Activated CD8-positive, alpha-beta memory T cell treated with anti-CD3 and anti-CD28 coated beads, Interleukin-2, amount 10 ng/mL, durations not matched to agents 7 days and 5 days (primary cell): ENCODE measurements around the gene CLIC3. TPM values are rescaled to one million over a fixed set of nuclear protein-coding genes. Genes with fewer than 3 reads are reported as not detected.

Source experiments
- ATAC-seq: fragments of 150-1000 bp; cut with Tn5 transposase; one replicate; pipeline ENCODE4 v1.10.0; 2021; ENCODE audit warnings: moderate library complexity
- CTCF ChIA-PET: fragments of 350-600 bp; sonication (Branson Sonifier 250); formaldehyde crosslinking; loops from one replicate; lab custom pipeline; 2021; ENCODE audit warnings: antibody characterized with exemption; lab: Charles Lee
- DNase-seq: peaks from one replicate; pipeline ENCODE4 v3.0.0-alpha.2; 2020
- H3K27ac Mint-ChIP-seq: one replicate; pipeline ENCODE4 v1.8.0; 2021; ENCODE audit warnings: mild to moderate bottlenecking, mixed read lengths
- H3K27me3 Mint-ChIP-seq: one replicate; pipeline ENCODE4 v1.8.0; 2021; ENCODE audit warnings: mixed read lengths
- H3K36me3 Mint-ChIP-seq: one replicate; pipeline ENCODE4 v1.8.0; 2021; ENCODE audit warnings: mild to moderate bottlenecking, mixed read lengths
- H3K4me1 Mint-ChIP-seq: one replicate; pipeline ENCODE4 v1.8.0; 2021; ENCODE audit warnings: mixed read lengths
- H3K4me3 Mint-ChIP-seq: one replicate; pipeline ENCODE4 v1.8.0; 2021; ENCODE audit warnings: mild to moderate bottlenecking, moderate library complexity, mixed read lengths
- H3K9me3 Mint-ChIP-seq: one replicate; pipeline ENCODE4 v1.8.0; 2022; ENCODE audit warnings: low read depth, mixed read lengths
- total RNA-seq, 2 experiments: library from RNA; stranded (reverse); gene quantifications; one replicate each; pipeline ENCODE4 v1.2.3, GENCODE V29; 2021

The CLIC3 gene
- total RNA-seq, 2 experiments from 2014 or later, result 3.8 to 7.8 TPM

DNA sequence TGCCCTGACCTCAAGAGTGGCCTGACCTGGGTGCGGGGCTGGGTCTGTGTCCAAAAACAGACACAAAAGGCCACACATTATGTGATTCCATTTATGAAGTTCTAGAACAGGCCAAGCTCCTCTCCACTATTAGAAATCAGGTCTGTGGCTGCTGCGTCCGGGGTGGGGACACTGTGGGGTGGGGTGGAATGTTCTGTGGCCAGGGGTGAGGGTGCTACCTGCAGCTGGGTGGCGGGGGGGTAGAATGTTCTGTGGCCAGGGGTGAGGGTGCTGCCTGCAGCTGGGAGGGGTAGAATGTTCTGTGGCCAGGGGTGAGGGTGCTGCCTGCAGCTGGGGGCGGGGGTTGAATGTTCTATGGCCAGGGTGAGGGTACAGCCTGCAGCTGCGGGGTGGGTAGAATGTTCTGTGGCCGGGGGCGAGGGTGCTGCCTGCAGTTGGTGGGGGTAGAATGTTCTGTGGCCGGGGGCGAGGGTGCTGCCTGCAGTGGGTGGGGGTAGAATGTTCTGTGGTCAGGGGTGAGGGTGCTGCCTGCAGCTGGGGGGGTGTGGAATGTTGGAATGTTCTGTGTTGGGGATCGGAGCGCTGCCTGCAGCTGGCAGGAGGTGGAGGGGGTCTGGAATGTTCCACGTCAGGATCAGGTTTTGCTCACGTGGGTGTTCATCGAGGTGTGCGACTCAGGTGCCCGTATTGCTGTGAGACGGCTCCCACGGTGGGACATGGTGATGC is 36.0 kb downstream of the CLIC3 start:
- Mint-ChIP-seq H3K27me3 (no peaks in the 10 kb centered on the region), H3K4me1 (peaks cover 35% of the 10 kb centered on the region), H3K36me3 (peaks cover 2% of the 10 kb centered on the region), H3K27ac (peak overlapping the region; percentile 84), H3K9me3 (peaks cover 6% of the 10 kb centered on the region), H3K4me3 (no peak overlapping the region)
- no peak for ATAC-seq
- peak; percentile 70 for DNase-seq
- CTCF ChIA-PET, result interaction anchor here (0.8 to 3.1 kb wide), 6 partner anchors 12 to 75 kb away, joined by 3 to 16 read pairs (median 8); partner anchors contain the start of gene PAXX

DNA sequence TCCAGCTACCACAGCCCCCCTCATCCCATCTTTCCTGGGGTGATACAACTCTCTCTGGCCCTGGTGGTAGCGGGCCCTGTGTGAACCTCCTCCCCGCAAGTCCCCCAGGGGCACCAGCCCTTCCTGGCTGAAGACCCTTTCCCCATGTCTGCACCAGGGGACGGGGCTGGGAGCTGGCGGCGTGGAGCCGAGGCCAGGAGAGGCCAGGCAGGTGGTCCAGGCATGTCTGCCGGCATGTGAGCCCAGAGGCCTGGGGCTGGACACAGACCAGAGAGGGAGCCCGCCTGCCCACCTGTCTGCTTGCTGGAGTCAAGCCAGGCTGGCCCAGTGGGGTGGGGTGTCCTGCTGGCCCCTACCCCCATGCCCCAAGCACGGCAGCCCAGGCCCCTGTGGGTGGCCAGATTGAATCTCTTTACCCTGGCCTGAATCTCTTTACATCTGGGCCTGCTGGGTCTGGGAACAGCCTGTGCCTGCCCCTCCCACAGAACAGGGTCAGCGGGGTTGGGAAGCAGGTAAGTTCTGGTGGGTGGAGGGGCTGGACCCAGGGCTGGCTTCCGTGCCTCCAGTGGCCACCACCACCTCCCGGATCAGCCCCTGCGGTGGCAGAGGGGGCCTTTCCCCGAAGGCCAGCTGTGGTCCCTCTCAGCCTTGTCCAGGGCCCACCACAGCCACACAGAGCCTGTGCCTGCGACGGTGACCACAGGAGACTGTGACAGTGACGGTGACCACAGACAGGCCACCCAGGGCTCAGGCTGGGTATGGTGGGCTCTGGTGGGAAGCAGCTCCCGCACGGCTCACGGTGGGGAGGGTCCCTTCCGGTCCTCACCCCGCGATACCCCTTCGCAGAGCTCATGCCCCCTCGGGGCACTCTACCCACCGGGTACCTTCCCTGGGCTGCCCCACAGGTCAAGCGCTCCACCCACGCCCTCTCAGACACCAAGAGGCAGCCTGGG is 37.2 kb downstream of the CLIC3 start:
- no peak overlapping the region for H3K4me3 Mint-ChIP-seq
- no peaks in the 10 kb centered on the region for H3K27me3 Mint-ChIP-seq

DNA sequence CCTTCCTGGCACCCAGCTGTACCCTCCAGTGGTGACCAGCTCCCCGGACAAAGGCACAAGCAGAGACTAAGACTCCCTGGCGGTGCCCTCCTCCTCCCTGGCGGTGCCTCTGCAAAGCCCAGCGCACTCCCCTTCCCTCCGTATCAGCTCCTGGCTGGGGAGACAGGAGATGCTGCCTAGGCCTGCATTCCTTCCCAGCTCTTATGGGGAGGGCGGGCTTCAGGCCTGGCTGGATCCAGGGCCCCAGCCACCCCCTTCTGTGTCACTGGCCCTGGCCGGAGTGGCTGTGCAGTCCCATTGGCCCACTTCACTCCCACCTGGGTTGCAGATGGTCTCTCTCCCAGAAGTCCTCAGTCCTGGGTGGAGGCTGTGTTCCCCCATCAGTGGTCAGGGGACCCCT is 37.9 kb downstream of the CLIC3 start:
- no peaks in the 10 kb centered on the region for H3K27me3 Mint-ChIP-seq
- CTCF ChIA-PET, result interaction anchor here (1.1 to 3.1 kb wide), 2 partner anchors 10 to 18 kb away, joined by 5 to 16 read pairs; no protein-coding TSS in a partner anchor
- H3K9me3 Mint-ChIP-seq, result peaks cover 6% of the 10 kb centered on the region
- peaks cover 2% of the 10 kb centered on the region for H3K36me3 Mint-ChIP-seq
- DNase-seq (no peak), ATAC-seq (no peak)
- H3K27ac Mint-ChIP-seq, result no peak overlapping the region
- no peak overlapping the region for H3K4me3 Mint-ChIP-seq
- H3K4me1 Mint-ChIP-seq, result peaks cover 23% of the 10 kb centered on the region

More for the DNA sequence above, 37.2 kb downstream of the CLIC3 start:
- CTCF ChIA-PET, result interaction anchor here (0.8 to 3.1 kb wide), 6 partner anchors 11 to 76 kb away, joined by 3 to 16 read pairs (median 5); partner anchors contain the start of gene PAXX
- peaks cover 2% of the 10 kb centered on the region for H3K36me3 Mint-ChIP-seq
- peaks cover 6% of the 10 kb centered on the region for H3K9me3 Mint-ChIP-seq
- H3K4me1 Mint-ChIP-seq, result peaks cover 23% of the 10 kb centered on the region
- ATAC-seq (no peak), DNase-seq (no peak)
- no peak overlapping the region for H3K27ac Mint-ChIP-seq

DNA sequence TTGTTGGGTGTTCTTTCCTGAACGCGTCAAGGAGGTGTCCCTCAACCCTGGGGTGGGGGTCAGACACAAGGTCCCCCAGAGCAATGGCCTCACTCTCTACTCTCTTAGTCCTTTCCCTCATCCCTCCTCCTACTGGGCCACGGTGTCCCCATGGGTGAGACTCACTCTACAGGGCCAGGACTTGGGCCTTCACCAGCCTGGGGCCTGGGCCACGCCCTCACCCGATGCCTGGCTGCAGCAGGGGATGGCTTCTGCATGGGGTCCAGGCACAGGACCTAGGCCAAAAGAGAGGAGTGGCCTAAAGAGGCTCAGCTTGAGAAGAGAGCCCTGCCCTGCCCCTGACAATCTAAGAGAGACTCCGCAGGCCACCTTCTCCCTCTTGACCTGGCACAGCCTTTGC is 38.5 kb downstream of the CLIC3 start:
- H3K4me1 Mint-ChIP-seq, result peaks cover 19% of the 10 kb centered on the region
- no peak overlapping the region for H3K27ac Mint-ChIP-seq
- DNase-seq (no peak), ATAC-seq (no peak)
- peaks cover 2% of the 10 kb centered on the region for H3K36me3 Mint-ChIP-seq
- H3K27me3 Mint-ChIP-seq, result no peaks in the 10 kb centered on the region
- peaks cover 6% of the 10 kb centered on the region for H3K9me3 Mint-ChIP-seq
- no peak overlapping the region for H3K4me3 Mint-ChIP-seq
- CTCF ChIA-PET, result interaction anchor here (1.1 to 3.1 kb wide), 2 partner anchors 10 to 18 kb away, joined by 5 to 16 read pairs; no protein-coding TSS in a partner anchor

DNA sequence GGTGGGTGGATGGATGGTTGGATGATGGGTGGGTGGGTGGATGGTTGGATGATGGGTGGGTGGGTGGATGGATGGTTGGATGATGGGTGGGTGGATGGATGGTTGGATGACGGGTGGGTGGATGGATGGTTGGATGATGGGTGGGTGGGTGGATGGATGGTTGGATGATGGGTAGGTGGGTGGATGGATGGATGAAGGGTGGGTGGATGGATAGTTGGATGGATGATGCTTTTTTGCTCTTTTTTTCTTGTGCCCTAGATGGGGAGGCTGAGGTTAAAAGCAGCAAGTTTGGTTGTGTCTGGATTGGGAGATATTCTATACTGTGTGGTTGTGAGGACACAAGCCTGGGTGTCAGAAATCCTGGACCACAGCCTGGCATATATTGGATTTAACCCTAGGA is 38.9 kb downstream of the CLIC3 start:
- Mint-ChIP-seq H3K27ac (no peak overlapping the region), H3K36me3 (peaks cover 2% of the 10 kb centered on the region), H3K27me3 (no peaks in the 10 kb centered on the region), H3K9me3 (peaks cover 6% of the 10 kb centered on the region), H3K4me1 (peaks cover 15% of the 10 kb centered on the region), H3K4me3 (no peak overlapping the region)
- CTCF ChIA-PET, result no interaction called here
- ATAC-seq (no peak), DNase-seq (no peak)

DNA sequence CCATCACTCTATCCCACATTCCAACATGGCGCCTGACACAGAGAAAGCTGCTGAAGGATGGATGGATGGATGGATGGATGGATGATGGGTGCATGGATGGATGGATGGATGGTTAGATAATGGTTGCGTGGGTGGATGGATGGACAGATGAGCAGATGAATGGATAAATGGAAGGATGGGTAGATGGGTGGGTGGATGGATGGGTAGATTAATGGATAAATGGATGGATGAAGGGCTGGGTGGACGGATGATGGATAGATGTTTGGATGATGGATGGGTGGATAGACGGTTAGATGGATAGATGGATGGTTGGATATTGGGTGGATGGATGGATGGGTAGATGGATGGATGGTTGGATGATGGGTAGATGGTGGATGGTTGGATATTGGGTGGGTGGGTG is 39.8 kb downstream of the CLIC3 start:
- Mint-ChIP-seq H3K9me3 (peaks cover 6% of the 10 kb centered on the region), H3K27me3 (no peaks in the 10 kb centered on the region), H3K36me3 (peaks cover 2% of the 10 kb centered on the region), H3K4me1 (peaks cover 11% of the 10 kb centered on the region), H3K27ac (no peak overlapping the region), H3K4me3 (no peak overlapping the region)
- DNase-seq (no peak), ATAC-seq (no peak)
- CTCF ChIA-PET, result interaction anchor here (0.6 kb wide), 1 partner anchor 179 kb away, joined by 3 read pairs; no protein-coding TSS in a partner anchor

DNA sequence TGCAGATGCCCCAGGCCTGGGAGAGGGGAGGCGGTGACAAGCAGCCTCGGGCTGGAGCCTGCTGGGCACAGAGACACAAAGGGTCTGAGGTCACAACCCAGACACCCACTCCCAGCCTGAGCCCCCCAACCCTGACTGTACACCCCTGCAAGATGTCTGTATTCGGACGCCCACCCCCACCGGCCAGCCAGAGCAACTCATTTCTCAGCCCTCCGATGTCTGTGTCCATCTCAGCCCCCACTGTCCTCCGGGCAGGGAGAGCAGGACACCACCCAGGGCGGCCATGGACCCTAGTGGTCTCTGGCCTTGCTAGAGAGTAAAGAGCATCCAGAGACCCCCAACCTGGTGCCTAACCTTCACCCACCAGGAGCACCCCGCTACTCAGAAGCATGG is 40.4 kb downstream of the CLIC3 start:
- Mint-ChIP-seq H3K4me1 (peaks cover 10% of the 10 kb centered on the region), H3K9me3 (peaks cover 6% of the 10 kb centered on the region), H3K27ac (no peak overlapping the region), H3K27me3 (no peaks in the 10 kb centered on the region), H3K4me3 (no peak overlapping the region), H3K36me3 (peaks cover 2% of the 10 kb centered on the region)
- CTCF ChIA-PET, result interaction anchor here (1.1 kb wide), 1 partner anchor 10 kb away, joined by 3 read pairs; no protein-coding TSS in a partner anchor
- ATAC-seq (no peak), DNase-seq (no peak)

DNA sequence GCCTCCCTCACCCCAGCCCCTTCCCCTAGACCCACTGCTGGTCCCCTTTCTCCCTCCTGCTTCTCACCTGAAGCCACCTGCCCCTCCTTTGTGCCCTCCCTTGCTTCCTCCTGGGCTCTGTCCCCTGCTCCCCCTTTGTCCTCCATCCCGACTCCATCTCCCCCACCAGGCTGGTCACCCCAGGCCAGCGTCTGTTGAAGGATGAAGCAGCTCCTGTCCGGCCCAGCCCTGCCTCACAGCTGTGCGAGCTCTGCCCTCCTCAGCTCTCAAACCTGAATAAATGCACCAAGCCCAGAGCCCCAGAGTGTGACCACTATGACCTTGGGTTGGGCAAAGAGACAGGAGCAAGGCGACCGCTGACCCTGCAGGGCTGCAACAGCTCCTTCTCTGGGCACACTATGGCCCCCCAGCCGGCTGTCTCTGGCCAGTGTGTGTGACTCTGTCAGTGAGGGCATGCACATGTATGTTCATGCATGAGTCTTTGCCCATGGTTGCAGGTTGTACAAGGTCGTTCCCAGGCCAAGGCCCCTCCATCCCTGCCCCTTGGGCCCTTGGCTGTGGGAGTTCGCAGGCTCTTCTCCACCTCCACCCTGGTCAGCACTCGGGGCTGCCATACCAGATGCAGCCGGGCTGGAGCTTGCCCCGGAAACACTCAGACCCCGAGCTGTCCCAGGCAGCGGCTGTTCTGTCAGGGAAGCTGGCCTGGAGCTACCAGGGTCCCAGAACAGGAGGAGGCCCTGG is 41.0 kb downstream of the CLIC3 start:
- DNase-seq (no peak), ATAC-seq (no peak)
- H3K4me3 Mint-ChIP-seq, result no peak overlapping the region
- H3K27me3 Mint-ChIP-seq, result no peaks in the 10 kb centered on the region
- H3K9me3 Mint-ChIP-seq, result peaks cover 6% of the 10 kb centered on the region
- peaks cover 5% of the 10 kb centered on the region for H3K4me1 Mint-ChIP-seq
- H3K36me3 Mint-ChIP-seq, result peaks cover 2% of the 10 kb centered on the region
- CTCF ChIA-PET, result interaction anchor here (0.6 to 1.1 kb wide), 2 partner anchors 9 to 167 kb away, joined by 3 to 4 read pairs; no protein-coding TSS in a partner anchor
- H3K27ac Mint-ChIP-seq, result no peak overlapping the region

DNA sequence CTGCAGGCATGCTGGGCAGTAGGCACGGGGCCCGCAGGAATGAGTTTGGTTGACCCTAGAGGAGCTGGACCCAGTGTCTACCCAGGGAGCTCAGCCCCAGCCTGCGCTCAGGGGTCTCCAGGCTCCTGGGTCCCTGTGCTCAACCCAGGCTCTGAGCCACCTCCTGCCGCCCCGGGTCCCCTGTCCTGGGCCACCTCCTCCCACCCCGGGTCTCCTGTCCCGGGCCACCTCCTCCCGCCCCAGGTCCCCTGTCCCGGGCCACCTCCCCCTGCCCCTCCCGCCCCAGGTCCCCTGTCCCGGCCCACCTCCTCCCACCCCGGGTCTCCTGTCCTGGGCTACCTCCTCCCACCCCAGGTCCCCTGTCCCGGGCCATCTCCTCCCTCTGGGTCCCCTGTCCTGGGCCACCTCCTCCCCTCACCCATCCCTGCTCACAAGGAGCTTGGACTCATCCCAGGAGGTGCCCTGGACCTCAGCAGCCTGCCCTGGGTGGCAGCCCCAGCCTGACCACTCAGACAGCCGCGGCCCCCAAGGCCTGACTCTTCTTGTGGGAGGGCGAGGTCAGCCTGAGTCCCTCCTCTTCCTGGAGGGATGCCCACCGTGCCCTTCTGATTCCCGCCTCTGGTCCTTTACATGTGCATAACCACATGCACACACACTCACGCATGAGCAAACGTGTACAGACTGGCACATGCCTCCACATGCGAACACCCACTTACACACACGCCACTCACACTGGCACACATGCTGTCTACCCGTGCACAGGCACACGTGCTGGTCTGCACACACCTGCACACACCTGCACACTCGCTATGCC is 41.9 kb downstream of the CLIC3 start:
- CTCF ChIA-PET, result interaction anchor here (0.6 to 1.6 kb wide), 4 partner anchors 9 to 168 kb away, joined by 3 to 5 read pairs (median 4); partner anchors contain the start of genes C8G and FBXW5
- Mint-ChIP-seq H3K4me1 (peaks cover 2% of the 10 kb centered on the region), H3K9me3 (peaks cover 6% of the 10 kb centered on the region), H3K4me3 (no peak overlapping the region), H3K27ac (no peak overlapping the region), H3K27me3 (no peaks in the 10 kb centered on the region), H3K36me3 (peaks cover 2% of the 10 kb centered on the region)
- ATAC-seq, result no peak
- no peak for DNase-seq

DNA sequence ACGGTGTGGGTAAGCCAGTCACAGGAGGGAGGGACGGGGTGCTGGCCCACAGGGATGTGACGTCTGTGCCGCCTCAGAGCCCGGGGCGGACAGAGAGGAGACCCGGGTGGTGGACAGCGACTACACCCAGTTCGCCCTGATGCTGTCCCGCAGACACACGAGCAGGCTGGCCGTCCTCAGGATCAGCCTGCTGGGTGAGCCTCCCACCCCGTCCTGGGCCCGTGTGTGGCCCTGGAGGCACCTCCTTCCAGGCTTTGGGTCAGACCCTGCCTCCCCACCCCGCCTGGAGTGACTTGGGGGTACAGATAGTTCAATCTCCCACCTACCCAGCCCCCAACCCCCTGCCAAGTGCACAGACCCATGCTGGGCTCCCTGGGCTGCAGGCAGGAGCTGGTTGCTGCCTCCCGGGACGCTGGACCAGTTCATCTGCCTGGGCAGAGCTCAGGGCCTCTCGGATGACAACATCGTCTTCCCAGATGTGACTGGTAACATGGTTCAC is 42.5 kb downstream of the CLIC3 start:
- Mint-ChIP-seq H3K27me3 (no peaks in the 10 kb centered on the region), H3K27ac (no peak overlapping the region), H3K9me3 (peaks cover 6% of the 10 kb centered on the region), H3K4me3 (no peak overlapping the region), H3K36me3 (peaks cover 2% of the 10 kb centered on the region), H3K4me1 (peaks cover 2% of the 10 kb centered on the region)
- CTCF ChIA-PET, result interaction anchor here (1.1 to 1.6 kb wide), 2 partner anchors 9 to 81 kb away, joined by 4 to 5 read pairs; partner anchors contain the start of genes C8G and FBXW5
- ATAC-seq, result no peak
- DNase-seq, result no peak

DNA sequence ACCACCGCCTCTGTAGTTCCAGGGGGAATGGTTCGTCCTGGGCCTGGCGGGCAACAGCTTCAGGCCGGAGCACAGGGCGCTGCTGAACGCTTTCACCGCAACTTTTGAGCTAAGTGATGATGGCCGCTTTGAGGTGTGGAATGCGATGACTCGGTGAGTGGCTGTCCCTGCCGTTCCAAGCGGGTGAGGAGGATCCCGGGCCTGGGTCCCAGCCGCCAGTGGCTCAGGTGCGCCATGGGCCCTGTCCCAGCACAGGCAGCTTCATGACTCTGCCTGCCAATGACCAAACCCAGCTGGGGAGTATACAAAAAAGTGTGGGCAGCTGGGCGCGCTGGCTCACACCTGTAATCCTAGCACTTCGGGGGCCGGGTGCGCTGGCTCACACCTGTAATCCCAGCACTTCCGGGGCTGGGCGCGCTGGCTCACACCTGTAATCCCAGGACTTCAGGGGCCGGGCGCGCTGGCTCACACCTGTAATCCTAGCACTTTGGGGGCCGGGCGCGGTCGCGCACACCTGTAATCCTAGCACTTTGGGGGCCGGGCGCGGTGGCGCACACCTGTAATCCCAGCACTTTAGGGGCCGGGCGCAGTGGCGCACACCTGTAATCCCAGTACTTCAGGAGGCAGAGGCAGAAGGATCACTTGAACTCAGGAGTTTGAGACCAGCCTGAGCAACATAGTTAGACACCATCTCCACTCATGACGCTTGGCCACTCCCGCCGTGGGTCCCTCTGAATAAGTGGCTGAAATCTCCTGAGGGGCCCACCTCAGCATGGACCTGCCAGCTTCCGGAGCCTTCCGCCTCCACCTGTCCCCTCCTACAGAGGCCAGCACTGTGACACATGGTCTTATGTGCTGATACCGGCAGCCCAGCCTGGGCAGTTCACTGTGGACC is 43.2 kb downstream of the CLIC3 start:
- Mint-ChIP-seq H3K36me3 (peaks cover 2% of the 10 kb centered on the region), H3K27me3 (no peaks in the 10 kb centered on the region), H3K27ac (no peak overlapping the region), H3K4me1 (peaks cover 4% of the 10 kb centered on the region), H3K4me3 (no peak overlapping the region), H3K9me3 (peaks cover 6% of the 10 kb centered on the region)
- DNase-seq (no peak), ATAC-seq (no peak)
- CTCF ChIA-PET, result interaction anchor here (0.7 to 1.6 kb wide), 3 partner anchors 8 to 82 kb away, joined by 3 to 5 read pairs (median 4); partner anchors contain the start of genes C8G and FBXW5
